MM.1S (cell line): Measurements from ENCODE around the gene MRLN.

ENCODE experiments used
- DNase-seq: peaks from one replicate; pipeline ENCODE4 v3.0.0-alpha.2; 2015
- H2AFZ ChIP-seq: fragments of 300-600 bp; sonication (generic); 2 replicates; pipeline ENCODE4 v1.6.0; 2016; ENCODE audit warnings: antibody characterized with exemption, low read length
- H3F3A ChIP-seq: fragments of 300-600 bp; sonication (generic); 2 replicates; pipeline ENCODE4 v1.6.1; 2016; ENCODE audit warnings: mild to moderate bottlenecking, antibody characterized with exemption, low read length, moderate library complexity, mixed read lengths; ENCODE audit not compliant: insufficient read depth
- H3K27ac ChIP-seq: fragments of 300-600 bp; sonication (generic); 2 replicates; pipeline ENCODE4 v1.5.1; 2016; ENCODE audit warnings: mild to moderate bottlenecking, low read length
- H3K27me3 ChIP-seq: fragments of 300-600 bp; sonication (generic); replicated peaks from 2 replicates; pipeline ENCODE4 v1.6.0; 2016; ENCODE audit warnings: low read length; ENCODE audit not compliant: insufficient read depth
- H3K36me3 ChIP-seq: fragments of 300-600 bp; sonication (generic); replicated peaks from 2 replicates; pipeline ENCODE4 v1.6.1; 2016; ENCODE audit warnings: mild to moderate bottlenecking, low read length, mixed read lengths; ENCODE audit not compliant: insufficient read depth
- H3K4me1 ChIP-seq: fragments of 300-600 bp; sonication (generic); 2 replicates; pipeline ENCODE4 v1.6.1; 2016; ENCODE audit warnings: low read length, mixed read lengths
- H3K4me2 ChIP-seq: fragments of 300-600 bp; sonication (generic); 2 replicates; pipeline ENCODE4 v1.6.0; 2016; ENCODE audit warnings: low read depth, low read length
- H3K4me3 ChIP-seq: fragments of 300-600 bp; sonication (generic); 2 replicates; pipeline ENCODE4 v1.5.1; 2016; ENCODE audit warnings: low read length, mixed read lengths
- H3K79me2 ChIP-seq: fragments of 300-600 bp; sonication (generic); 2 replicates; pipeline ENCODE4 v1.6.1; 2016; ENCODE audit warnings: mixed run types, low read length, mixed read lengths
- H3K9ac ChIP-seq: fragments of 300-600 bp; sonication (generic); 2 replicates; pipeline ENCODE4 v1.6.1; 2016; ENCODE audit warnings: low read length, mixed read lengths
- H3K9me2 ChIP-seq: fragments of 300-600 bp; sonication (generic); replicated peaks from 2 replicates; pipeline ENCODE4 v1.6.1; 2016; ENCODE audit warnings: mild to moderate bottlenecking, low read length, mixed read lengths; ENCODE audit not compliant: insufficient read depth
- H3K9me3 ChIP-seq: fragments of 300-600 bp; sonication (generic); replicated peaks from 2 replicates; pipeline ENCODE4 v1.6.1; 2016; ENCODE audit warnings: mild to moderate bottlenecking, low read length, mixed read lengths; ENCODE audit not compliant: insufficient read depth
- H4K20me1 ChIP-seq: fragments of 300-600 bp; sonication (generic); 2 replicates; pipeline ENCODE4 v1.6.1; 2016; ENCODE audit warnings: mild to moderate bottlenecking, low read length, moderate library complexity, mixed read lengths; ENCODE audit not compliant: insufficient read depth
- CTCF ChIP-seq: fragments of 300-600 bp; sonication (generic); IDR thresholded peaks from 2 replicates; pipeline ENCODE4 v1.5.1; 2016; ENCODE audit warnings: antibody characterized with exemption, low read length, mixed read lengths
- EZH2 ChIP-seq: fragments of 300-600 bp; sonication (generic); optimal IDR thresholded peaks from 2 replicates; pipeline ENCODE3; 2017; ENCODE audit warnings: low read depth, mild to moderate bottlenecking, antibody characterized with exemption, low read length, mixed read lengths
- EZH2phosphoT487 ChIP-seq: fragments of 300-600 bp; sonication (generic); IDR thresholded peaks from 2 replicates; pipeline ENCODE4 v1.6.1; 2018; ENCODE audit warnings: antibody characterized with exemption, low read length

Gene MRLN

GRCh38 chr10:59698326-59698725 lies 54.9 kb downstream of the MRLN start:
- H3K27me3 ChIP-seq, result no peaks in the 10 kb centered on the region
- no peaks in the 10 kb centered on the region for H4K20me1 ChIP-seq
- H3K9ac ChIP-seq, result no peak overlapping the region
- no peaks in the 10 kb centered on the region for H3K9me2 ChIP-seq
- no peak for TF ChIP-seq EZH2
- no peak for TF ChIP-seq CTCF
- TF ChIP-seq EZH2phosphoT487, result no peak
- no peaks in the 10 kb centered on the region for H3K79me2 ChIP-seq
- no peak overlapping the region for H2AFZ ChIP-seq
- no peak overlapping the region for H3K4me2 ChIP-seq
- H3K27ac ChIP-seq, result no peak overlapping the region
- DNase-seq, result no peak
- H3K9me3 ChIP-seq, result no peaks in the 10 kb centered on the region
- H3K4me1 ChIP-seq, result no peaks in the 10 kb centered on the region
- H3K36me3 ChIP-seq, result no peaks in the 10 kb centered on the region
- H3F3A ChIP-seq, result 0 out of 2 replicates have a peak, but pooled peaks cover 3% of the 10 kb centered on the region
- H3K4me3 ChIP-seq, result no peak overlapping the region

DNA sequence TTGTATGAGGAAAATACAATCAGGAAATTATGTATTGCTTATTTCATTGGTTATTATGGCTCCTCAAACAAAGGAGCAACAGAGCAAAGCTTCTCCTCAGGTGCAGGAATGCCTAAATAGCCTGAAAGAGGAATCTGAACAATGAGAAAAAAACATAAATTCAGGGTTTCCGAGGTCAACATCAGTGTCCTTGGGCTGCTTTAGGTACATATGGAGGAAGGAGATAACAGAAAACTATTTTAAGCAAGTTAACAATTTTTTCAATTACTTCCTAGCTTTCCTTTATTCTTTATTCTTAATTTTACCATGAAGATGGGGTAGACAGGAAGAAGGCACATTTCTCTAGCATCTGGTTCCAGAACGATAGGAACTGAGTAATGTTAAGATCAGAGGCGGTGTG lies 57.6 kb downstream of the MRLN start:
- H4K20me1 ChIP-seq, result no peaks in the 10 kb centered on the region
- H2AFZ ChIP-seq, result no peak overlapping the region
- H3K9me2 ChIP-seq, result no peaks in the 10 kb centered on the region
- TF ChIP-seq CTCF, result no peak
- no peak for TF ChIP-seq EZH2
- no peak for TF ChIP-seq EZH2phosphoT487
- no peak overlapping the region for H3K4me3 ChIP-seq
- 0 out of 2 replicates have a peak, but pooled peaks cover 3% of the 10 kb centered on the region for H3F3A ChIP-seq
- H3K9me3 ChIP-seq, result no peaks in the 10 kb centered on the region
- no peak for DNase-seq
- no peaks in the 10 kb centered on the region for H3K4me1 ChIP-seq
- no peaks in the 10 kb centered on the region for H3K79me2 ChIP-seq
- no peak overlapping the region for H3K4me2 ChIP-seq
- no peak overlapping the region for H3K9ac ChIP-seq
- no peak overlapping the region for H3K27ac ChIP-seq
- no peaks in the 10 kb centered on the region for H3K36me3 ChIP-seq
- H3K27me3 ChIP-seq, result no peaks in the 10 kb centered on the region

GRCh38 chr10:59694936-59695335 lies 58.3 kb downstream of the MRLN start:
- Histone ChIP-seq H4K20me1 (no peaks in the 10 kb centered on the region), H3K79me2 (no peaks in the 10 kb centered on the region), H3K9me3 (no peaks in the 10 kb centered on the region), H3K27me3 (no peaks in the 10 kb centered on the region), H3F3A (0 out of 2 replicates have a peak, but pooled peaks cover 3% of the 10 kb centered on the region), H3K4me2 (no peak overlapping the region), H3K36me3 (no peaks in the 10 kb centered on the region), H3K4me1 (no peaks in the 10 kb centered on the region; the same call in 1 of the 2 replicates), H3K4me3 (no peak overlapping the region), H3K9me2 (no peaks in the 10 kb centered on the region), H3K27ac (no peak overlapping the region), H3K9ac (no peak overlapping the region), H2AFZ (no peak overlapping the region)
- TF ChIP-seq EZH2phosphoT487, result no peak
- no peak for TF ChIP-seq CTCF
- no peak for TF ChIP-seq EZH2
- DNase-seq, result no peak
